Caki2 (cell line): ENCODE measurements around the gene AIRE. TPM values are rescaled to one million over a fixed set of nuclear protein-coding genes. Genes with fewer than 3 reads are reported as not detected.
A peak's percentile ranks its signal among the peaks of the same experiment; 100 is the strongest.
"Not testable (repeated sequence)": the region's sequence is repeated elsewhere in the genome, so short reads cannot be mapped to it uniquely, and the experiment has no call there.

Experiments
- DNase-seq: peaks from one replicate; pipeline ENCODE4 v3.0.0-alpha.2; 2015; ENCODE audit warnings: low read depth
- in situ Hi-C: cut with HindIII; loops from 2 replicates; pipeline ENCODE4 v1.10.0; 2016; ENCODE audit warnings: low sequenced_read_pairs, low pct_unique_long_range_greater_than_20kb, mixed read lengths
- total RNA-seq: library from RNA; depleted of rRNA; stranded (reverse); fragments of >200 nt; shearing (Covaris generic); gene quantifications from 2 replicates; pipeline ENCODE4 v1.2.3, GENCODE V29; 2014; ENCODE audit warnings: low replicate concordance

Gene AIRE
- total RNA-seq, 1 experiment from 2014 or later, result not detected

- in situ Hi-C loops, result no loop called here
- DNase-seq, result peak; percentile 85
Measured at GRCh38 chr21:44299458-44300261, 14.0 kb downstream of the AIRE start, which contains the start of gene PFKL. TSS of gene PFKL (plus strand) at chr21:44300053. CDS start at chr21:44300106, 53 bp downstream.

- in situ Hi-C loops, result no loop called here
Measured at GRCh38 chr21:44300262-44300959, 14.7 kb downstream of the AIRE start.

GRCh38 chr21:44301141-44301540 lies 15.5 kb downstream of the AIRE start:
- DNase-seq, result no peak
- in situ Hi-C loops, result no loop called here

More at GRCh38 chr21:44300262-44300959, 14.7 kb downstream of the AIRE start:
- DNase-seq, result peak; percentile 82

GRCh38 chr21:44301961-44302406 lies 16.3 kb downstream of the AIRE start:
- peak; percentile 16 for DNase-seq
- in situ Hi-C loops, result no loop called here

- in situ Hi-C loops, result not testable (repeated sequence)
- DNase-seq, result peak; percentile 49
Measured at GRCh38 chr21:44302573-44303401, 17.1 kb downstream of the AIRE start.

- in situ Hi-C loops, result no loop called here
- peak; percentile 87 for DNase-seq
Measured at GRCh38 chr21:44303490-44303981, 17.9 kb downstream of the AIRE start.

- no peak for DNase-seq
- in situ Hi-C loops, result no loop called here
Measured at GRCh38 chr21:44304011-44304616, 18.4 kb downstream of the AIRE start.

GRCh38 chr21:44304877-44305293 lies 19.2 kb downstream of the AIRE start:
- in situ Hi-C loops, result no loop called here
- peak; percentile 48 for DNase-seq

- in situ Hi-C loops, result no loop called here
- no peak for DNase-seq
Measured at GRCh38 chr21:44305691-44306090, 20.0 kb downstream of the AIRE start.

- in situ Hi-C loops, result no loop called here
- no peak for DNase-seq
Measured at GRCh38 chr21:44306936-44307704, 21.4 kb downstream of the AIRE start.

GRCh38 chr21:44310628-44311507 lies 25.2 kb downstream of the AIRE start:
- no peak for DNase-seq
- in situ Hi-C loops, result no loop called here

GRCh38 chr21:44312089-44312488 lies 26.4 kb downstream of the AIRE start:
- in situ Hi-C loops, result no loop called here
- DNase-seq, result no peak

GRCh38 chr21:44312716-44313115 lies 27.0 kb downstream of the AIRE start:
- no peak for DNase-seq
- in situ Hi-C loops, result no loop called here

GRCh38 chr21:44313451-44313850 lies 27.8 kb downstream of the AIRE start:
- DNase-seq, result no peak
- in situ Hi-C loops, result no loop called here

GRCh38 chr21:44314128-44314527 lies 28.5 kb downstream of the AIRE start:
- in situ Hi-C loops, result no loop called here

GRCh38 chr21:44314561-44314960 lies 28.9 kb downstream of the AIRE start:
- in situ Hi-C loops, result no loop called here
- no peak for DNase-seq

More at GRCh38 chr21:44314128-44314527, 28.5 kb downstream of the AIRE start:
- no peak for DNase-seq
